ENCODE measurements around the gene LRRC57.

DNA sequence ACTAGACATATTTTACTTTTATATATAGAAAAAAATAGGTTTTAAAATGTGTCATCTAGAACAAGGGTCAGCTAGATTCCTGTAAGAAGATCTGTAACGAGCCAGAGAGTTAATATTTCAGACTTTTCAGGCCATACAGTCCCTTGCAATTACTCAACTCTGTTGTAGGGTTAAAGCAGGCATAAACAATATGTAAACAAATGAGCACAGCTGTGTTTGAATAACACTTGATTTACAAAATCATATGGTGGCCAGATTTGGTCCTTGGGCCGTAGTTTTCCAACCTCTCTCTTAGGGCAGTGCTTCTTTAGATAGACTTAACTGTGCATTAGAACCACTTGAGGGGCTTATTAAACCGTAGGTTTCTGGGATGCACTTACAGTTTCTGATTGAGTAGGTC, 19.6 kb downstream of the LRRC57 start:
- TF ChIP-seq, protein P1, sequence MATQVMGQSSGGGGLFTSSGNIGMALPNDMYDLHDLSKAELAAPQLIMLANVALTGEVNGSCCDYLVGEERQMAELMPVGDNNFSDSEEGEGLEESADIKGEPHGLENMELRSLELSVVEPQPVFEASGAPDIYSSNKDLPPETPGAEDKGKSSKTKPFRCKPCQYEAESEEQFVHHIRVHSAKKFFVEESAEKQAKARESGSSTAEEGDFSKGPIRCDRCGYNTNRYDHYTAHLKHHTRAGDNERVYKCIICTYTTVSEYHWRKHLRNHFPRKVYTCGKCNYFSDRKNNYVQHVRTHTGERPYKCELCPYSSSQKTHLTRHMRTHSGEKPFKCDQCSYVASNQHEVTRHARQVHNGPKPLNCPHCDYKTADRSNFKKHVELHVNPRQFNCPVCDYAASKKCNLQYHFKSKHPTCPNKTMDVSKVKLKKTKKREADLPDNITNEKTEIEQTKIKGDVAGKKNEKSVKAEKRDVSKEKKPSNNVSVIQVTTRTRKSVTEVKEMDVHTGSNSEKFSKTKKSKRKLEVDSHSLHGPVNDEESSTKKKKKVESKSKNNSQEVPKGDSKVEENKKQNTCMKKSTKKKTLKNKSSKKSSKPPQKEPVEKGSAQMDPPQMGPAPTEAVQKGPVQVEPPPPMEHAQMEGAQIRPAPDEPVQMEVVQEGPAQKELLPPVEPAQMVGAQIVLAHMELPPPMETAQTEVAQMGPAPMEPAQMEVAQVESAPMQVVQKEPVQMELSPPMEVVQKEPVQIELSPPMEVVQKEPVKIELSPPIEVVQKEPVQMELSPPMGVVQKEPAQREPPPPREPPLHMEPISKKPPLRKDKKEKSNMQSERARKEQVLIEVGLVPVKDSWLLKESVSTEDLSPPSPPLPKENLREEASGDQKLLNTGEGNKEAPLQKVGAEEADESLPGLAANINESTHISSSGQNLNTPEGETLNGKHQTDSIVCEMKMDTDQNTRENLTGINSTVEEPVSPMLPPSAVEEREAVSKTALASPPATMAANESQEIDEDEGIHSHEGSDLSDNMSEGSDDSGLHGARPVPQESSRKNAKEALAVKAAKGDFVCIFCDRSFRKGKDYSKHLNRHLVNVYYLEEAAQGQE (IDR thresholded peaks at IDR 0.05; ENCODE audit: insufficient read depth in 1 of 2, low read depth in 2 of 2, low read length in 2 of 2): no peak
- no peak for TF ChIP-seq FOXP2 (optimal IDR thresholded peaks at IDR 0.05; ENCODE audit: borderline replicate concordance, extremely low read depth, extremely low read length, insufficient read depth)

All from PFSK-1 (cell line).